ELR (cell line): ENCODE measurements around the gene EIF2S3B.
"Not testable (repeated sequence)": the region's sequence is repeated elsewhere in the genome, so short reads cannot be mapped to it uniquely, and the experiment has no call there.

Source experiments
- DNase-seq: peaks from one replicate; pipeline ENCODE4 v3.0.0-alpha.2; 2015; ENCODE audit warnings: low read depth

The EIF2S3B gene

DNA sequence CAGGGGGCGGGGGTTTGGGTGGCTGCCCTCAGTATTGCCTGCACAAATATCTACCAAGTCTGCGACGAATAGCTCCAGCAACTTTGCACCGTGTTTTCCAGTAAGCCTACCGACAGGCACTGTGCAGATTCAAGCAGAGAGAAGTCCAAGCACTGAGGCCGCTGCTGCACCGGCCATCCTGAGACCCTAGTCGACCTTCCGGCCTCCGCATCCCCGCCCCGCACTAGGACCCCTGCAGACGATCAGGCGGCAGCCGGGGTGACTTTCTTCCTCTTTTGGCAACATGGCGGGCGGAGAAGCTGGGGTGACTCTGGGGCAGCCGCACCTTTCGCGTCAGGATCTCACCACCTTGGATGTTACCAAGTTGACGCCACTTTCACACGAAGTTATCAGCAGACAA lies at the start of gene EIF2S3B:
TSS of gene EIF2S3B (plus strand) at position 271 of the 400 bp plus-strand sequence. CDS start at position 284, 13 bp downstream.
- no peak for DNase-seq

DNA sequence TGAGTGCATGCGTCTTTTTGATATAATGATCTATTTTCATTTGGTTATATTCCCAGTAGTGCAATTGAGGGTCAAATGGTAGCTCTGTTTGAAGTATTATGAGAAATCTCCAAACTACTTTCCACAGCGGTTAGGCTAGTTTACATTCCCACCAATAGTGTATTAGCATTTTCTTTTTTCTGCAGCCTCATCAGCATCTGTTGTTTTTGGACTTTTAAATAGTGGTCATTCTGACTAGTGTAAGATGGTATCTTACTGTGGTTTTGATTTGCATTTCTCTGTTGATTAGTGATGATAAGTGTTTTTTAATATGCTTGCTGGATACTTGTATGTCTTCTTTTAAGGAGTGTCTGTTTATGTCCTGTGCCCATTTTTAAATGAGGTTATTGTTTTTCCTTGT lies 48.8 kb upstream of the EIF2S3B start:
- no peak for DNase-seq

DNA sequence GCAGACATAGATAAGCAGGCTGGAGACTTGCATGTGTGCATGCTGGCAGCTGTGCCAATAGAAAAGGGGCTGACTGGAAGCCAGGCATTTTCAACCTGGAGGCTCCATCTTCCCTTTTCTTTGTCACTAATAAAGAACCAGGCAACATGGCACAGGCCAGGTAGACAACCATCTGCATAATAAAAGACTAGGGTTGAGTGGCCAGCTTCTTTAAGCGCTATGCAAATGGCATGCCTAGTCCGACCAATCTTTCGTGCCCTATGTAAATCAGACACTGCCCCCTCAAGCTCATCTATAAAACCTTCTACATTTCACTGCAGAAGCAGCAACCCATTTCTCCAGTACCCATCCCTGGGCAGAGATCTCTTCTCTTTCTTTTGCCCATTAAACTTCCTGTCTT lies 47.9 kb upstream of the EIF2S3B start:
- no peak for DNase-seq

DNA sequence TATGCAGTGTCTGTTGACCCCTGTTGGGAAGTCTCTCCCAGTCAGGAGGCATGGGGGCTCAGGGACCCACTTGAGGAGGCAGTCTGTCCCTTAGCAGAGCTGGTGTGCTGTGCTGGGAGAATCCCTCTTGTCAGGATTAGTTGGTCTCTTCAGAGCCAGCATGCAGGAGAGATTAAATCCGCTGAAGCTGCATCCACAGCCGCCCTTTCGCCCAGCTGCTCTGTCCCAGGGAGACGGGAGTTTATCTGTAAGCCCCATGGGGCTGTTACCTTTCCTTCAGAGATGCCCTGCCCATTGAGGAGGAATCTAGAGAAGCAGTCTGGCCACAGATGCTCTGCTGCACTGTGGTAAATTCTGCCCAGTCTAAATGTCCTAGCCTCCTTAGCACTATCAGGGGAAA lies 39.4 kb upstream of the EIF2S3B start:
- DNase-seq, result no peak

DNA sequence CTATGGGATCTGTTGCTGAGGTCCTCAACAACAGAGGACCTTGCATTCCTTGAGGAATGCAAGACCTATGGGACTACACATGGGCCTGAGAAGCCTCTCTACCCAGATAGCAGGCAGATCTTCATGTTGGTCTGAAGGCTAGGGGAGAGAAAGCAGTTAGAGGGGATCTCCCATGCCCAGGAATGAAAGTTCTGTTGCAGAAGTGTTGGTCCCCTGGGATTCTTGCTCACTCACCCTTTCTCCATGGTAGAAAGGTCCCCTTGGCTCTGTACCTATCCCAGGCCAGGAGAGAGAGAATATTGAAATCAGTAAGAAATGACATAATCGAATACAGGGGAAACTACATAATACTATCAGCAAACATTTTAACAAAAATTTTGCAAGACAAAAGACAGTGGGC lies 36.0 kb upstream of the EIF2S3B start:
- DNase-seq, result no peak

DNA sequence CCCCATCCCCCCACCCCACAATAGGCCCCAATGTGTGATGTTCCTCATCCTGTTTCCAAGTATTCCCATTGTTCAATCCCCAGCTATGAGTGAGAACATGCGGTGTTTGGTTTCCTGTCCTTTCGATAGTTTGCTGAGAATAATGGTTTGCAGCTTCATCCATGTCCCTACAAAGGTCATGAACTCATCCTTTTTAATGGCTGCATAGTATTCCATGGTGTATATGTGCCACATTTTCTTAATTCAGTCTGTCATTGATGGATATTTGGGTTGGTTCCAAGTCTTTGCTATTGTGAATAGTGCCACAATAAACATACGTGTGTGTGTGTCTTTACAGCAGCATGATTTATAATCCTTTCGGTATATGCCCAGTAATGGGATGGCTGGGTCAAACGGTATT lies 32.9 kb upstream of the EIF2S3B start:
- not testable (repeated sequence) for DNase-seq

DNA sequence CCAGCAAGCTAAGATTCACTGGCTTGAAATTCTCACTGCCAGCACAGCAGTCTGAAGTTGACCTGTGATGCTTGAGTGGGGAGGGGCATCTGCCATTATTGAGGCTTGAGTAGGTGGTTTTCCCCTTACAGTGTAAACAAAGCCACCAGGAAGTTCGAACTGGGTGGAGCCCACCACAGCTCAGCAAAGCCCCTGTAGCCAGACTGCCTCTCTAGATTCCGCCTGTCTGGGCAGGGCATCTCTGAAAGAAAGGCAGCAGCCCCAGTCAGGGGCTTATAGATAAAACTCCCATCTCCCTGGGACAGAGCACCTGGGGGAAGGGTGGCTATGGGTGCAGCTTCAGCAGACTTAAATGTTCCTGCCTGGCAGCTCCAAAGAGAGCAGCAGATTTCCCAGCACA lies 23.8 kb upstream of the EIF2S3B start:
- not testable (repeated sequence) for DNase-seq

DNA sequence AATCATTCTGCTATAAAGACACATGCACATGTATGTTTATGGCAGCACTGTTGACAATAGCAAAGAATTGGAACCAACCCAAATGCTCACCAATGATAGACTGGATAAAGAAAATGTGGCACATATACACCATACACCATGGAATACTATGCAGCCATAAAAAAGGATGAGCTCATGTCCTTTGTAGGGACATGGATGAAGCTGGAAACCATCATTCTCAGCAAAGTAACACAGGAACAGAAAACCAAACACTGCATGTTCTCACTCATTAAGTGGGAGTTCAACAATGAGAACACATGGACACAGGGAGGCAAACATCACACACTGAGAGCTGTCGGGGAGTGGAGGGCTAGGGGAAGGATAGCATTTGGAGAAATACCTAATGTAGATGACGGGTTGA lies 18.4 kb upstream of the EIF2S3B start:
- DNase-seq, result not testable (repeated sequence)

DNA sequence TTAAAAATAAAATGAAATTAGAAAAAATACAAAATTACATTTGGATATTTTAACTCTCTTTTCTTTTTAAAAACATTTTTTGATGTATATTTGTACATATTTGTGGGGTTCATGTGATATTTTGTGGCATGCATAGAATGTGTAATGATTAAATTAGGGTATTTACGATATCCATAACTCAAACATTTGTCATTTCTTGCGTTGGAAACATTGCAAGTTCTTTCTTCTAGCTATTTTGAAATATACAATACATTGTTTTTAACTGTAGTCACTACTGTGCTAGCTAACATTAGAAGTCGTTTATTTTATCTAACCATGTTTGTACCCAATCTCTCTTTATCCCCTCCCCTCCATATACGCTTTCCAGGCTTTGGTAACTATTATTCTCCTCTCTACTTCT lies 13.9 kb upstream of the EIF2S3B start:
- no peak for DNase-seq

DNA sequence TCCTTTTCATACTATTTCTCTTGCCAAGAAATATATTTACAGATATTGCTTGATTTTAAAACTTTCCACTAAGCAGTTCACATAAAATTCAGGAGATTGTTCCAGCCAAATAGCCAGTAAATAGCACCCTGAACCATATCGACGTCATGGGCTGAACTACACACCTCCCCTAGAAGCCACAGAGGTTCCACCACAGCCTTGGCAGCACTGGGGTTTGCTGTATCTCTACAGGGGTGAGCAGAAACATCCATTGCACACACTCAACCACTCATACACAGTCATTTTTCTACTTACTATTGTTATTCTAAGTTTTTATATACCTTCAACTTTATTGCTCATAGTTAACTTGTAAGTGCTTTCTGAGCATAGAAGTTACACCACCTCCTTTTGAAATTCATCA lies 8.1 kb upstream of the EIF2S3B start:
- DNase-seq, result no peak

DNA sequence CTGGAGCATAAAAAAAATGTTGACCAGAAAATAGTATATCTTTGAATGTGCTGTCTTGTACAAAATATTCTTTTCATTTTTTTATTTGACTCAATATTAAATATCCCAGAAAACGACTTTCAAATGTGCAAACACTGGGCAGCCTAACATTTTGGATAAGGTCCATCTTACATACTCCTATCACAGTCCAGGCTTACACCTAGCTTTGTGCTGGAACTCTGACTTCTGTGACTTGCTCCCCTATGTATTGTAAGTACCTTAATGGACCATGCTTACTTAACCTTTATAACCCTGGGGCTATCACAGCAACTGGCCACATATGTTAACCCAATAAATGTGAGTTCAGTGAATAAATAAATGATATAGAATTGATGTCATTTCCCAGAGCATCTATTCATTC lies 7.6 kb upstream of the EIF2S3B start:
- DNase-seq, result no peak

DNA sequence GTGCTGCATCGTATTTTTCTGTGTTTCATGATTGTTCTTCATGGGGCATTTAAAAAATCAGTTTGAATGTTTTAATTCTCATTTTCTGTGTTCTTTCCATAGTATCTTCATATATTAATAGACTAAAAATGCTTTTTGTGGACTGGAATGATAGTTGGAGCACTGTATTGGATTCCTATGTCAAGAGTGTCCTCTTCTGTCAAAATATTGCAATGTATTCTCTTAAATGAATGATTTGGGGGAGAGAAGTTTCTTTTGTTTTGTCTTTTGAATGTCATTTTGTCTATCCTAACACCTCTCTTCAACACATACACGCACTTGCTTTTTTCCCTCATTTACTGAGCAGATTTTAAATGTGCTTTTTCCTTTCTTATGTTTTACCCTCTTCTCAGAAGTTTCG lies 4.7 kb upstream of the EIF2S3B start:
- peak; percentile 47 for DNase-seq

DNA sequence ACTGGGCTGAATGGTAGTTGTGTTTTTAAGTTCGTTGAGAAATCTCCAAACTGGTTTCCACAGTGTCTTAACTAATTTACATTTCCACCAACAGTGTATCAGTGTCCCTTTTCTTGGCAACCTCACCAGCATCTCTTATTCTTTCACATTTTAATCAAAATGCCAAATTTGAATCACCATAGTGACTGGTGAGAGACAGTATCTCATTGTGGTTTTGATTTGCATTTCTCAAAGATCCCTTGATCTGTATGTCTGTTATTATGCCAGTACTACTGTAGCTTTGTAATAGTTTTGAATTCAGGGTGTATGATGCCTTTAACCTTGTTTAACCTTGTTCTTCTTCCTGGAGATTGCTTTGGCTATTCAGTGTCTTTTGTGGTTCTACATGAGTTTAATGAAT lies 2.2 kb upstream of the EIF2S3B start:
- DNase-seq, result no peak

DNA sequence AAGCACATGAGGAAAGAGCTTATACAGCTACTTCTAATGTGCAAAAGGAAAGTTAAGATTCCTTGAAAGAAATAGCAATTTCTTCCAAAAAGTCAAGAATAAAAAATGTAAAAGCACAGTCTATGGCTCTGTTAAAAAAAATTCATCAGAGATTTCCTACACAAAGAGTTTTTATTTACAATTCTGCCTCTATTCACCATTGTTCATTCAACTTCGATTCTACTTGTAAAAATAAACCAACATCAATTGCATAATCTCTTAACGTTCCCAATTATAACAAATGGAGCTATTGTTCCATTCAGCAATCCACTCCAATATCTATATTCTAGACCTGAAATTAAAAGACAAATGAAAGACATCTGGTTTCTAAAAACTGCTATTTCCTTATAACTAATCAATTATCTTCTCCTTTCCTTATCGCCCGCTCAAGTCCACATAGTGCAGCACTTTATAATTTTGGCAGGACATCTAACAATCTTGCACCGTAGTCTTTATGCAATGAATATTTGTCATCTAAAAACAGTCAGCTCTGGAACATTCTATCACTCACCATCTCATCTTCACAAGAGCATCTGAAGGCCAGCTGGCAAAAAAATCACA lies 6.2 kb downstream of the EIF2S3B start:
- DNase-seq, result no peak

DNA sequence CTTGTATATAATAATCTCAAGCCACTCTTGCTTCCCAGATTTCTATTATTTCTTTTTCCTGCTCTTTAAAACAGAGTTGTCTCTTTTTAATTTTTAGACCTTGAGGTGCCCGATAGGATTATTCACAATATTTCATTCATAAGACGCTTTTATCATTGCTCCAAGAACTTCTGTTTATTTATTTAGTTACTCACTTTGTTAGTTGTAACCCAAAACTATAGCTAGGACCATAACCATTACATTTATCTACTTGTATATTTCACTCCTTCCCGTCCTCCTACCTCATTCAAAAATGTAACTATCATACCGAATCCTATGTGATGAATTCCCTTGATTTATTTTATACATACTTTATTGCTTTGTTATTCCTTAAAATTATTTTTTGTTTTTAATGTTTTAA lies 7.1 kb downstream of the EIF2S3B start:
- no peak for DNase-seq

DNA sequence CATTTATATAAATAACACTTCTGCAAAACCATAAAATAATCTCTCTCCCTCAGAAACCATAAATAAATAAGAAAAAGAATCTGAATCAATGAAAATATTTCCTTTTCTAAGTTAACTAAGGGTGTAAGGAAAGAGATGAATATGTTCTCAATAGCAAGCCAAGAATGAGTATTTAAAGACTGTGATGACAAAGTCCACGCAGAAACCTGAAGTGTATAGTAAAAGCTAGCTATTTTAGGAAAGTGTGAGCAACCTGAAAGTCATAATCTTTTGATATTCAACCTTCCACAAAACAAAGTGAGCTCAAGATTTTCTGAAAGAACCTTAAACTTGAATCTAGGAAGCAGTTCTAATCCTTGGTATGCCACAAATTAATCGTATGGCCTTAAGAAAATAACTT lies 15.9 kb downstream of the EIF2S3B start:
- DNase-seq, result no peak

DNA sequence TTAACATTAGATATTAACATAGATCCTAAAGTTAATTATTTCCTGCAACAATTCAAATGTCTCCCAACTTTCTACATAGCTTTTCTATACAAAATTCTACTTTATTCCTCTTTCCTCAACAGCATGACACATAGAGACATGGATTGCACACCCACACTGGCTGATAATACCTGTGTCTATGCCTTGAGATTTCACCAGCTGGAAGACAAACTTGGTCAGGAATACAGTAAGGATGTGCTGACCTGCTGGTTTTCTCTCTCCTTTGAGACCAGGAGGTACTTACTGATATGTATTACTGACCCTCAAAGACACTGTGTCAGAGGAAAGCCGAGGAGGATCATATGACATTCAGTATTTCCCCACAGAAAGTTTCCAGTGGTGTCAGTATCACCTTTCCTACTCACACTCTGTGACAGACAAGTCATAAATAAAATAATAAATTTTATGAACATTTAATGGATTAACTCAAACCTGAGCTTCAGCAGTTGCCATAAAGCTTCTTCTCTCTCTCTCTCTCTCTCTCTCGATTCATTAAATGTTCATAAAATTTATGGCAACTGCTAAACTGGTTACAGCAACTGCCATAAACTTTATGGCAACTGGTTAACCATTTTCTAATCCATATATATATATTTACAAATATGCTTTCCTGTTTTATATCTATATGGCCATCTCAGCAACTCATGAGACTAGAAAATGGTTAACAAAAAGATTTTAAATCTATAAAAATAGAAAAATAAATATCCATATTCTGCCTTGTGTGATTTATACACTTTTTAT lies 22.7 kb downstream of the EIF2S3B start:
- no peak for DNase-seq

DNA sequence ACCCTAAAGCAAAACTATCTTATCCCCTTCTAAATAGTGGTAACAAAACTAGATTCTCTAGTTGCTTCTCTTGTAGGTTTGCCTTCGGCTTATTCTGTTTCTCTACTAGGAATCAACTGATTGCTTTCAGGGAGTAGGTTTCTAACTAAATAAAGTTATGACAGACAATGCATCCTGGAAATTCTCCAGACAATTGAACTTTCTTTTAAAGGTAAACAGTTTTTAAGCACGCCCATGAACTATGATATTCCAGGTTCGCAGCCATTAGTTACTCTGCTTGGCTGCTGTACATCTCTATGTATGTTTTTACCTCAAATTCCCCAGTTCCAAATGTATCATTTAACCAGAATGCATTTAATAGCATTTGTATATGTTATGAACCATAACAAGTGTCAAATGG lies 23.9 kb downstream of the EIF2S3B start:
- DNase-seq, result no peak

DNA sequence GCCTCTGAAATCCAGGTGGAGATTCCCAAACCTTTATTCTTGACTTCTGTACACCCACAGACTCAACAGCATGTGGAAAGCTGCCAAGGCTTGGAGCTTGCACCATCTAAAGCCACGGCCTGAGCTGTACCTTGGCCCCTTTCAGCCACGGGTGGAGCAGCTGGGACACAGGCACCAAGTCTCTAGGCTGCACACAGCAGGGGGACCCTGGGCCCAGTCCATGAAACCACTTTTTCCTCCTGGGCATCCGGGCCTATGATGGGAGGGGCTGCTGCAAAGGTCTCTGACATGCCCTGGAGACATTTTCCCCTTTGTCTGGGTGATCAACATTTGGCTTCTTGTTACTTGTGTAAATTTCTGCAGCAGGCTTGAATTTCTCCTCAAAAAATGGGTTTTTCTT lies 32.0 kb downstream of the EIF2S3B start:
- no peak for DNase-seq

DNA sequence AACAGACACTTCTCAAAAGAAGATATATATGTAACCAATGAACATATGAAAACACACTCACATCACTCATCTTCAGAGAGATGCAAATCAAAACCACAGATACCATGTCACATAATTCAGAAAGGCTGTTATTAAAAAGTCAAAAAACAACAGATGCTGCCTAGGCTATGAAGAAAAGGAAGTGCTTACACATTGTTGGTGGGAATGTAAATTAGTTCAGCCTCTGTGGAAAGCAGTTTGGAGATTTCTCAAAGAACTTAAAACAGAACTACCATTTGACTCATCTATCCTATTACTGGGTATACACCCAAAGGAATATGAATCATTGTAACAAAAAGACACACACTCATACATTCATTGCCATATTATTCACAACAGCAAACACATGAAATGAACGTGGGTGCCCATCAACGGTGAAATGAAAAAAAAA lies 35.1 kb downstream of the EIF2S3B start:
- peak; percentile 84 for DNase-seq

DNA sequence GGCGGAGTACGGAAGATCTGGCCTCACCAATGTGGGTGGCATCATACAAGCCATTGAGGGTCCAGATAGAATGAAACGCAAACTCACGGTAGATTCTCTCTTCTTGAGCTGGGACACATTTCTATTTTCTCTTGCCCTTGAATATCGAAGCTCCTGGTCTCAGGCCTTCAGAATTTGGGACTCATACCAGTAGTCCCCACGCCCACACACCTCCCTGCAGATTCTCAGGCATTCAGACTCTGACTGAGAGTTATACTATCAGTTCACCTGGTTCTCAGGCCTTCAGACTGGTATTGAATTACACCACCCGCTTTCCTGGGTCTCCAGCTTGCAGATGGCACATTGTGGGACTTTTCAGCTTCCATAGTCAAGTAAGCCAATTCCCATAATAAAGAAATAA lies 37.8 kb downstream of the EIF2S3B start:
- no peak for DNase-seq

DNA sequence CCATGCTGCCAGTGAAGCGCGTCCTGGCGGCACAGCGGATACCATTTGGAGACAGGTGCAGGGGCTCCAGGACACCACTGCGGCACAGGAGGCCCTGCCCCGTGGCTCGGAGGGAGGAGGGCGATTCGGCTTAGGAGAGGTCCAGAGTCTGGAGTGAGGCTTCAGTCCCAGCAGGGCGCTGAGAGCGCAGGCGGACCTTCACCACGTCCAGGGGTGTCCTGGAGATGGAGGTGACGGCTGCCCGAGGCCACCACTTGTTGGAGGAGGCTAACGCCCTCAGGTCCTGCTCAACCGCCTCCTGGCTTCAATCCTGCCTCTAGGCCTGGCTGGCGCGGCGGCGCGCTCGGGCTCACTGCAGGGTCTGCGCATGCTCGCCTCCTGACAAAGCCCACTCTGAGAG lies 45.7 kb downstream of the EIF2S3B start:
- DNase-seq, result no peak

DNA sequence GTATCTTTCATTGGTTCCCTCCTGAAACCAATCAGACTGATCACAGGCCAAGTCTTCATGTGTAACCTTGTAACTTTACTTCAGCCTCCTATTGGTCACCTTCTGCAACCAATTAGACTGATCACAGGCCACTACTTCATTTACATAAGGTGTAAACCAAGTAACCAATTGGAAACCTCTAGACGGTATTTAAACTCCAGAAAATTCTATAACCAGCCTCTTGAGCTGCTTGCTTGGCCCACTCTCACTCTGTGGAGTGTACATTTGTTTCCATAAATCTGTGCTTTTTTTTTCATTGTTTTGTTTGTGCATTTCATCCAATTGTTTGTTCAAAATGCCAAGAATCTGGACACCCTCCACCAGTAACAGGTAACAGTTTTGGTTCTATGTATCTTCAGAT lies 47.5 kb downstream of the EIF2S3B start:
- no peak for DNase-seq

DNA sequence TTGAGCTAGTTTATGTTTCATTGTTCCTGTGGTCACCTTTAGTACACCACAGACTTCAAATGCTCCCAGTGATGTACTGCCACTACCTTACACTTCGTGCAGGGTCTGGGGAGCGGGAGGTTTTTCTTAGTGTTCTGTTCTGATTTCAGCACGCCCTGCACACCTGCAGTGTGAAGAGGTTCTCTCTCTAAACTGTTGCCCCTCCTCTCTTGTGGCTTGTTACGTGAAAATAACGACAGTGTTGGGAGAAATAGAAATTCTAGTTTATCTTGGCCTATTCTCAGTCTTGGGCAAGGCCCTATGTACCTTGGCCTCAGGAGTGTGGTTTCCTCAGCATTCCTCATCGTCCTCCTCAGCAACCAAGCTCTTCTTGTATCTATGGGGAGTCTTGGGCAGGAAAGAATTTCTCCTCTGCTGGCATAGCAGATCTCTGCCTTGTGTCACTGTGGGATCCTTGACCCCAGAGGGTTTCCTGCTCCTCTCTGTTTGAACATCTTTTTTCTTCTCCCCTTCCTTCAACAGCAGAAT lies 48.6 kb downstream of the EIF2S3B start:
- DNase-seq, result no peak
